Gastroesophageal sphincter (tissue), 4 donors: Measurements from ENCODE around the gene ARRB1. TPM values are rescaled to one million over a fixed set of nuclear protein-coding genes. Genes with fewer than 3 reads are reported as not detected.

Source experiments
- ATAC-seq: fragments of 150-250 bp; one replicate; pipeline ENCODE4 v1.9.1; 2016; ENCODE audit warnings: mild to moderate bottlenecking, moderate library complexity
- H3K27ac ChIP-seq, 4 donors: fragments of 200-600 bp; sonication (generic) in 3 of 4; 1 replicate in 3 of 4; 2 replicates in 1 of 4; pipeline ENCODE4 v1.5.1; 2016 to 2019
- H3K27me3 ChIP-seq: fragments of 200-600 bp; sonication (generic); one replicate; pipeline ENCODE4 v1.5.1; 2019
- H3K36me3 ChIP-seq, 2 donors: fragments of 200-600 bp; sonication (generic); one replicate each; pipeline ENCODE4 v1.5.1; 2019; ENCODE audit warnings: control low read depth in 1 of 2
- H3K4me1 ChIP-seq, 3 donors: fragments of 200-600 bp; sonication (generic); 1 replicate in 2 of 3; 2 replicates in 1 of 3; pipeline ENCODE4 v1.5.1; 2016 to 2019; ENCODE audit warnings: control low read depth in 2 of 3
- H3K4me3 ChIP-seq, 2 donors: fragments of 200-600 bp; sonication (generic); one replicate each; pipeline ENCODE4 v1.5.1; 2019; ENCODE audit warnings: mild to moderate bottlenecking in 1 of 2, moderate library complexity in 1 of 2
- H3K9me3 ChIP-seq, 3 donors: fragments of 200-600 bp; sonication (generic); one replicate each; pipeline ENCODE4 v1.5.1; 2017 to 2019; ENCODE audit warnings: control low read depth in 2 of 3
- EP300 ChIP-seq: sonication (generic); formaldehyde crosslinking; IDR thresholded peaks from one replicate; pipeline ENCODE4 v1.6.1; 2017; ENCODE audit warnings: antibody characterized with exemption, mild to moderate bottlenecking
- POLR2A ChIP-seq, 2 donors: fragments of 450-650 bp; IDR thresholded peaks; one replicate each; pipeline ENCODE4 v1.6.1; 2017; ENCODE audit warnings: antibody characterized with exemption in 2 of 2, mild to moderate bottlenecking in 2 of 2, moderate library complexity in 1 of 2
- POLR2AphosphoS5 ChIP-seq: sonication (generic); formaldehyde crosslinking; IDR thresholded peaks from one replicate; pipeline ENCODE4 v1.6.1; 2017; ENCODE audit warnings: antibody characterized with exemption
- WGBS, 2 donors: methylation state at CpG; one replicate each; pipeline ENCODE4 v1.1.5; 2018; ENCODE audit warnings: low coverage in 1 of 2; 5-methylcytosine and 5-hydroxymethylcytosine counted together
- total RNA-seq, 4 donors: library from RNA; depleted of rRNA; stranded (reverse); fragments of >200 nt; gene quantifications; one replicate each; pipeline ENCODE4 v1.1.0, GENCODE V29; 2016
- TF ChIP-seq, protein P1 (sequence below), 4 experiments: fragments of 200-600 bp in 2 of 4; fragments of 450-650 bp in 2 of 4; sonication (generic) in 1 of 4; IDR thresholded peaks; one replicate each; pipeline ENCODE4 v1.5.1; 2017 to 2019; ENCODE audit warnings: antibody characterized with exemption in 4 of 4, mild to moderate bottlenecking in 2 of 4, moderate library complexity in 2 of 4

The ARRB1 gene
- total RNA-seq, 4 donors from 2014 or later, result 72.3 to 120 (median 93.0) TPM

DNA sequence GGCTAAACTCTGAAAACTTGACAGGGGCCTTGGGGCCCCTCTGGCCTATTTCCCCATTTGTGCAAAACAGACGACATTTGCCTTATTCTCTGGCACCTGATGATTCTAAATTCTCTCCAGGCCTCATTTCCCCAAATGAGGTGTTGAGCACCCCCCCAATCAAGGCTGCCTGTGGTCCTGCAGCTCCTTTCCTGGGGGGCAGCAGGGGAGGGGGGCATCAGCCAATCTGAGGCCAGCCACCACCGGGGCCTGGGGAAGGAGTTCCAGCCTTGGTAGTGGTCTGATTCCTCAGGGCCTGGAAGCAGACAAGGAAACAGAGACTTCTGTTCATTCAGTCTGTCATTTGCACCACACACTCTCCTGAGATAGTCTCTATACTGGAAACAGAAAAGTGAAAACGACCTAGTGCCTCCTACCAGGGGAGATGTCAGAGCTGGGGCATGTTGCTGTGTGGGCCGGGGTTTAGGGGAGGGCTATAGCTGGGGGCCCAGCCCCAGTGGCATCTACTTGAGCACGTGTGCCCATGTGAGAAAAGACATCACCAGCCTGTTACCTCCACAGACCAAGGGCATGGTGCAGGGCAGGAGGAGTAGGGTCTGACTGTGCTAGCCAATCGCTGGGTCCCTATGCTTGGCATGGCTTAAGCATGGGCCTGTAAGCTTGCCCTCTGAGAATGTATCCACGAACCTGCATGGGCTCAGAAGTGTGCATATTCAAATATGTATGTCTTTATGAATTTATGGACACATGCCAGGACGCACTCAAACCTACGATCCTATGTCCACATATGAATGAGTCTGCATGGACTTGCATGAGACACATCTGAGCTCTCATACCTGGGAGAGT lies 112.6 kb downstream of the ARRB1 start:
- no peak overlapping the region for H3K4me3 ChIP-seq
- no peak for ATAC-seq
- no peaks in the 10 kb centered on the region for H3K9me3 ChIP-seq
- WGBS, 2 donors, result 73 to 84% methylated on average over 3 to 7 of the region's 9 CpGs
- TF ChIP-seq POLR2AphosphoS5, result no peak
- no peak for TF ChIP-seq POLR2A (IDR thresholded peaks at IDR 0.05)
- TF ChIP-seq EP300, result no peak
- TF ChIP-seq, protein P1, sequence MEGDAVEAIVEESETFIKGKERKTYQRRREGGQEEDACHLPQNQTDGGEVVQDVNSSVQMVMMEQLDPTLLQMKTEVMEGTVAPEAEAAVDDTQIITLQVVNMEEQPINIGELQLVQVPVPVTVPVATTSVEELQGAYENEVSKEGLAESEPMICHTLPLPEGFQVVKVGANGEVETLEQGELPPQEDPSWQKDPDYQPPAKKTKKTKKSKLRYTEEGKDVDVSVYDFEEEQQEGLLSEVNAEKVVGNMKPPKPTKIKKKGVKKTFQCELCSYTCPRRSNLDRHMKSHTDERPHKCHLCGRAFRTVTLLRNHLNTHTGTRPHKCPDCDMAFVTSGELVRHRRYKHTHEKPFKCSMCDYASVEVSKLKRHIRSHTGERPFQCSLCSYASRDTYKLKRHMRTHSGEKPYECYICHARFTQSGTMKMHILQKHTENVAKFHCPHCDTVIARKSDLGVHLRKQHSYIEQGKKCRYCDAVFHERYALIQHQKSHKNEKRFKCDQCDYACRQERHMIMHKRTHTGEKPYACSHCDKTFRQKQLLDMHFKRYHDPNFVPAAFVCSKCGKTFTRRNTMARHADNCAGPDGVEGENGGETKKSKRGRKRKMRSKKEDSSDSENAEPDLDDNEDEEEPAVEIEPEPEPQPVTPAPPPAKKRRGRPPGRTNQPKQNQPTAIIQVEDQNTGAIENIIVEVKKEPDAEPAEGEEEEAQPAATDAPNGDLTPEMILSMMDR (IDR thresholded peaks at IDR 0.05), result no peak
- no peaks in the 10 kb centered on the region for H3K36me3 ChIP-seq
- H3K27ac ChIP-seq, result no peak overlapping the region
- H3K27me3 ChIP-seq, result peaks cover 87% of the 10 kb centered on the region
- H3K4me1 ChIP-seq, result peaks cover 0 to 29% (median 6%) of the 10 kb centered on the region in 3 donors

DNA sequence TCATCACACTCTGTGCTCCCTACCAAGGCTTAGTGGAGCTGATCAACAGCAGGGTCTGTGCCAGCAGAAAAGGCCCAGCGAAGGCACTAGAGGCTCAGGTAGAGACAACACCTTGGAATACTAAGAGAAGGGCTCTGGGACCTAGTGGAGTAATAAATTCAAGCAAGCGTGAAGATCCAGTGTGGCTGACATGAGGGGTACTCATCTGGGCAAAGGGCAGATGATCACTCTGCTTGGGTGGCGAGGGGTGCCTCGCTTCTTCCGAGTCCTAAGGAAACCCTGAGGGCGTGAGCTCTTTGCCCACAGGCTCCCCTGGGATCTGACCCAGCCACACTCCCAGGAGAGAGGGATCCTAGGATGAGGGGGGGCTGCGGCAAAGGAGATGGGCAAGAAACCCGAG lies 114.4 kb downstream of the ARRB1 start:
- TF ChIP-seq POLR2AphosphoS5 (no peak), EP300 (no peak), POLR2A (IDR thresholded peaks at IDR 0.05) (no peak)
- TF ChIP-seq, protein P1 (IDR thresholded peaks at IDR 0.05), result no peak
- no peak for ATAC-seq
- Histone ChIP-seq H3K4me3 (no peak overlapping the region), H3K27ac (no peak overlapping the region), H3K9me3 (no peaks in the 10 kb centered on the region), H3K4me1 (peaks cover 0 to 23% (median 6%) of the 10 kb centered on the region in 3 donors), H3K36me3 (no peaks in the 10 kb centered on the region), H3K27me3 (peaks cover 73% of the 10 kb centered on the region)
- WGBS, 2 donors, result 78 to 90% methylated on average over 5 of the region's 8 CpGs

DNA sequence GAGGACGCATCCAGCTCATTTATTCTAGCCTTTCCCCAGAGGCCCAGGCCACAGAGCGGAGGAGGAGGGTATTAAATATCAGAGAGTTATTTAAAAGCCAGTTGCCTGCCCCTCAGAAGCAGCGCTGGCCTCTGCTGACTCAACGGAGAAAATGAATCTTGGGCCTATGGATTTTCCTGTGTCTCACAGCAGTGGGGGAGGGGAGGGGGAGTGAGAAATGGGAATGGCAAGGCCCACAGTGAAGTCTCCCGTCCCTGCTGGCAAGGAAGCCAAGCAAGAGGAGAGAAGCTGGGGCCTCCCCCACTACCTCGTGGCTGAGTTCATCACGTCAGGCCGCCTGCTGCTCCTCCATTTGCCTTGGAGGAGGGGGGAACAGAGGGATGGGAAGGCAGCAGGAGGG lies 115.4 kb downstream of the ARRB1 start:
- Histone ChIP-seq H3K27me3 (peaks cover 74% of the 10 kb centered on the region), H3K27ac (no peak overlapping the region), H3K36me3 (no peaks in the 10 kb centered on the region), H3K4me3 (no peak overlapping the region), H3K9me3 (no peaks in the 10 kb centered on the region), H3K4me1 (peaks cover 0 to 13% (median 6%) of the 10 kb centered on the region in 3 donors)
- TF ChIP-seq POLR2AphosphoS5, result no peak
- TF ChIP-seq, protein P1 (IDR thresholded peaks at IDR 0.05), result no peak
- TF ChIP-seq EP300, result no peak
- TF ChIP-seq POLR2A (IDR thresholded peaks at IDR 0.05), result no peak
- 49 to 60% methylated on average over 1 to 5 of the region's 8 CpGs for WGBS, 2 donors
- no peak for ATAC-seq

DNA sequence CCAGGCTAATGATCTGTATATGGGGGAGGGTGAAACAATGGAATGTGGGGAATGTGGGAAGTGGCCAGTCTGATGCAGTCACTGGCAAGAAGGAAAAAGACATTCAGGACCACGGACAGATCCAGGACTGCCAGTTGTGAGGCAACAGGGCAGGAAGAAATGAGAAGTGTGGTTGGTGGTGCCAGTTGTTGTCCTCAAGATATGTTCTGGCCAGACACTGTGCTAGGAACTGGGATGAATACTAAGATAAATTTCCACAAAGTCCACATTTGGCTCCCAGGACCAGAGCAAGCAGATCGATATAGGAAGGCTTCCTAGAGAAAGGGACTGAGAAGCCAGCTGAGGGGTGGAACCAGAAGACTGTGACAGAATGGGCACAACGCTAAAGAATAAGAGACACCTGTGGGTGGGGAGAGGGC lies 117.7 kb downstream of the ARRB1 start:
- Histone ChIP-seq H3K9me3 (no peaks in the 10 kb centered on the region), H3K4me1 (no peaks in the 10 kb centered on the region), H3K36me3 (no peaks in the 10 kb centered on the region), H3K4me3 (no peak overlapping the region), H3K27ac (no peak overlapping the region), H3K27me3 (peaks cover 67% of the 10 kb centered on the region)
- ATAC-seq, result no peak
- 21 to 35% methylated on average over 2 of the region's 3 CpGs for WGBS, 2 donors
- TF ChIP-seq POLR2A (IDR thresholded peaks at IDR 0.05) (no peak), POLR2AphosphoS5 (no peak), EP300 (no peak)
- TF ChIP-seq, protein P1 (IDR thresholded peaks at IDR 0.05), result no peak

DNA sequence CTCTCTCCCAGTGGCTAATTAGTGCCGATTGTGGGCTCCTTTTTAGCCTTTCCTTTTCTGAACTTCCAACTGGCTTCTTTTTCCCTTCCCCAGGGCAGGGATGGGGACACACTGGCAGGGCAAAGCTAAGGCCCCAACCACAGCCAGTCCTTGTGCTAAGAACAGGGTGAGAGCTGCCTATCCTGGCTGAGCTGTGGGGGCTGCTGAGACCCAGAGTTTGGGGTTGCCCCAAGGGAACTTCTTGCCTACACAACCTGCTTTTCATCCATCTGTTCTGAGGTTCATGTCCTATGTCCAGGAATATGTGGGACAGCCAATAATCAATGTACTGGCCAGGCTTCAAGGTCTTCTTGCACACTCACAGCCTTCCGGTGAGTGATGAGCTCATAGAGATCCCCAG lies 120.8 kb downstream of the ARRB1 start:
- Histone ChIP-seq H3K9me3 (no peaks in the 10 kb centered on the region), H3K27me3 (peaks cover 39% of the 10 kb centered on the region), H3K27ac (no peak overlapping the region), H3K4me3 (no peak overlapping the region), H3K4me1 (no peaks in the 10 kb centered on the region), H3K36me3 (no peaks in the 10 kb centered on the region)
- no peak for ATAC-seq
- TF ChIP-seq POLR2AphosphoS5, result no peak
- WGBS, 2 donors, result 80% methylated on average over 1 of the region's 2 CpGs
